GM12892 (cell line): ENCODE measurements around the gene LATS2.

Experiments used
- POLR2A ChIP-seq: IDR thresholded peaks from 2 replicates; pipeline ENCODE4 v1.6.1; 2011; ENCODE audit warnings: low read depth, low read length, control low read depth
- POLR2AphosphoS5 ChIP-seq: IDR thresholded peaks from 2 replicates; pipeline ENCODE4 v1.6.1; 2011; ENCODE audit warnings: low read depth, low read length, control low read depth
- TAF1 ChIP-seq: IDR thresholded peaks from 2 replicates; pipeline ENCODE4 v1.6.1; 2011; ENCODE audit warnings: low read depth, mild to moderate bottlenecking, control low read depth, low read length, borderline replicate concordance

- no peak for TF ChIP-seq POLR2AphosphoS5
- TF ChIP-seq POLR2A = no peak
- TF ChIP-seq TAF1 = no peak
Observed at GRCh38 chr13:20981370-20982095, 79.9 kb downstream of the LATS2 start.
